SJSA1 (cell line): ENCODE data around the gene POU2AF1. TPM values are rescaled to one million over a fixed set of nuclear protein-coding genes. Genes with fewer than 3 reads are reported as not detected.

Experiments
- DNase-seq, 2 experiments: peaks; one replicate each; pipeline ENCODE4 v3.0.0-alpha.2; 2015 to 2020; ENCODE audit warnings: low spot score in 2 of 2, low read depth in 1 of 2
- H3K27ac ChIP-seq: fragments of 250-450 bp; sonication (Bioruptor Pico); 2 replicates; pipeline ENCODE4 v1.5.1; 2020; ENCODE audit warnings: mild to moderate bottlenecking, moderate library complexity
- H3K27me3 ChIP-seq: fragments of 250-450 bp; sonication (Bioruptor Pico); replicated peaks from 2 replicates; pipeline ENCODE4 v1.5.1; 2020; ENCODE audit warnings: mild to moderate bottlenecking, moderate library complexity
- H3K36me3 ChIP-seq: fragments of 250-450 bp; sonication (Bioruptor Pico); 2 replicates; pipeline ENCODE4 v1.5.1; 2020; ENCODE audit warnings: mild to moderate bottlenecking
- H3K4me1 ChIP-seq: fragments of 250-450 bp; sonication (Bioruptor Pico); replicated peaks from 2 replicates; pipeline ENCODE4 v1.6.1; 2021; ENCODE audit warnings: mild to moderate bottlenecking
- H3K4me3 ChIP-seq: fragments of 250-450 bp; sonication (Bioruptor Pico); 2 replicates; pipeline ENCODE4 v1.5.1; 2020; ENCODE audit warnings: mild to moderate bottlenecking
- H3K9me3 ChIP-seq: fragments of 250-450 bp; sonication (Bioruptor Pico); replicated peaks from 2 replicates; pipeline ENCODE4 v1.5.1; 2020; ENCODE audit warnings: mild to moderate bottlenecking
- total RNA-seq: library from RNA; depleted of rRNA; stranded (reverse); fragments of >200 nt; shearing (Covaris generic); gene quantifications from 2 replicates; pipeline ENCODE4 v1.2.3, GENCODE V29; 2014

POU2AF1 gene
- total RNA-seq, 1 experiment from 2014 or later, result not detected

DNA sequence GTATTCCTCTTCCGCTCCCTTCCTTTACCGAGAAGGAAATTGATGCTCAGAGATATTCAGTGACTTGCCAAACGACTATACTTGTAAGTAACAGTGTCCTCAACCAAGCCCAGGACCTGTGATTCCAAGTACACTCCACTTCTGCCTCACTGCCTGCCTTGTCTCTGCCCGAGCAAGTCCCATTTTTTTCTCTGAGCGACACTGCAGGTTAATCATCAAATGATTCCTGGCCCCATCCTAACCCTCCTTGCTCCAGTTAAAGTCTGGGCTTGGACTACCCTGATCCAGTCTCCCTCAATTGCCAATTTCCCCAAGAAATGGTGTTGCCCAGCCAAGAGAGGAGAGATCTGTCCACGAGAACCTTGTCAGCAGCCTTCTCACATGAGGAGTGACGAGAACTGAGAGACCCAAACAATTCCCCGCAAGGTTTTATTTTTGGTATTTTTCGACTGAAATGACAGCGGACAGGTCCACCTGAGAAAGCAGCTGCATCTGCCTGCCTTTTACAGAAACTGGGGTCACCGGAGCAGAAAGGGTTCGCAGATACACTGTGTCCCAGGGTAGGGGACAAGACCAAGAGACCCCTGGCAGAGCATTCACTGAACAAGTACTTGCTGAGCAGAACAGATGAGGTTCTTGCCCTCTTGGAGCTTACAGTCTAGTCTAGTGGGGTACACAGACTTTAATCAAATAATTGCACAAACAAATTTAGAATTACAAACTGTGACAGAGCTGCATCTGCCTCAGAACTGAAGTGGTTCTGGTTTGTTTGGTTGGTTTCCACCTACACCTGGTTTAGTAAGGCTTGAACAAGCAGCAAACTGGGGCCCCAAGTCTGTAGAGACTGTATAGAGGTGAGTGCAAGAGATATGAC, 11.4 kb downstream of the POU2AF1 start:
- no peak overlapping the region for H3K4me3 ChIP-seq
- no peaks in the 10 kb centered on the region for H3K27me3 ChIP-seq
- no peak for DNase-seq
- no peak overlapping the region for H3K27ac ChIP-seq
- H3K4me1 ChIP-seq, result no peaks in the 10 kb centered on the region
- no peaks in the 10 kb centered on the region for H3K36me3 ChIP-seq
- no peaks in the 10 kb centered on the region for H3K9me3 ChIP-seq

DNA sequence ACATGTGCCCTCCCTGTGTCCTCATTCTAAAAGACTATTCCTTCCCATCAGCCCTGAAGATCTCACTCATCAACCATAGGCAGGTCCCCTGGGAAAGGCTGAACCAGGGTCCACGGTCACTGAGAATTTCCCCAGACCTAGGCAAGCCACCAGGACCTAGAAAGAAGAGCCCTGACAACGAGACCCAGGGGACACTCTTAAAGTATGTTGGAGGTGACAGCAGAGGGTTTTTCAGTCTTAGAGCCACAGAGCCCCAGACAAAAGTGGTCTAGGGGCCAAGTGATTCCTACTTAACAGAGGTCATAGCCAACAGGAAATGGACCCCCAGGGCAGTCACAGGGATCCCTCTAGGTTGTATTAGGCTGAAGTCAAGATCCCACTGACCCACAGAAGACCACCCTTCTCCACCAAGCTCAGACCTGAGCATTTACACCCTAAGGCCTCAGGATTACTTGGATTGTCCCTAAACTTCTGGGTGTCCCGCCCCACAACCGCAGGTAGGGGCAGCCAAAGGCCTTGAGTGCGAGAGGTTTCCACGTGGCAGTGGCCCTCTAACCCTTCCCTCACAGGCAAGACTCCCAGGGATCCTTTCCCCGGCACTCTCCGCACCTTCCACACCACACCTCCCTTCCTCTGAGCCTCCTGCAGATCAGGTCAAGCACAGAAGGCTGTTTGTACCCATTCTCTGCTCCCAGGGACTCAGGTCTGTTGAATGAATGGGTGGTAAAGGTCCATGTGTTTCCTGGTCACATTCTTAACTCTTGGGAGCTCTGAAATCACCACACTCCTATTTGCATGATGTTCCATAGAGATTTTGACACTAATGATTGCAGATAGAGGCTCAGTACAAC, 12.3 kb downstream of the POU2AF1 start:
- Histone ChIP-seq H3K27me3 (no peaks in the 10 kb centered on the region), H3K4me1 (no peaks in the 10 kb centered on the region), H3K27ac (no peak overlapping the region), H3K4me3 (no peak overlapping the region), H3K36me3 (no peaks in the 10 kb centered on the region), H3K9me3 (no peaks in the 10 kb centered on the region)
- DNase-seq, result no peak

DNA sequence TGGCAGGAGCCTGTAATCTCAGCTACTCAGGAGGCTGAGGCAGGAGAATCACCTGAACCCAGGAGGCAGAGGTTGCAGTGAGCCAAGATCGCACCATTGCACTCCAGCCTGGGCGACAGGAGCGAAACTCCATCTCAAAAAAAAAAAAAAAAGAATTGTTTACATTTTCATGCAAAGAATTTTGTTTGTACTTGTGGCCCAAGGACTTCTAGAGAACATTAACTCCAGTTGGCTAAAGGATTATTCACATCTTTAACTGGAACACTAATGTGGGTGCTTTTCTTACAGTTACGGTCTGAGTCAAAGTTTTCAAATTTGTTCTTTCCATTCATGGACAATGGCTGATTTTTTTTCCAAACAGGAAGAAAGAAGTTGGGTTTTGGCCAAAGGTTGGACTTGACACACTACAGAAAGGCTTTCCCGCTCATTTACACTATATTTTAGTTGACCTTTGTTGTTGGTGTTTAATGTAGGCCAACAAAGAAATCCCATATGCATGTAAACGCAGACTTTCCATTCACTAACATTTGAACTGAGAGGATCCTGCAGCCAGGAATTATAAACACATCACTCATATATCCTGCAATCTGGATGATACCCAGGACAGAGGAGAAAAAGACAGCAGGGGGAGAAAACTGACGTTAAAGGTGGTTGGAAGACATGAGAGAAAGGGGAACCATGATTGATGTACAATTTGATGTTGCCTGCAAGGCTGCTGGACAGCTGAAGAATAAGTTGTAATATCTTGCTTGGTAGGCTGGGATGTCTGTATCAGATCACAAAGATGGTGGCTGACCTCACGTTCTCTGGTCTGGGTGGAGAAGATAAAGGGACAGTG, 13.1 kb downstream of the POU2AF1 start:
- Histone ChIP-seq H3K27ac (no peak overlapping the region), H3K36me3 (no peaks in the 10 kb centered on the region), H3K4me3 (no peak overlapping the region), H3K4me1 (no peaks in the 10 kb centered on the region), H3K27me3 (no peaks in the 10 kb centered on the region), H3K9me3 (no peaks in the 10 kb centered on the region)
- DNase-seq, result no peak

DNA sequence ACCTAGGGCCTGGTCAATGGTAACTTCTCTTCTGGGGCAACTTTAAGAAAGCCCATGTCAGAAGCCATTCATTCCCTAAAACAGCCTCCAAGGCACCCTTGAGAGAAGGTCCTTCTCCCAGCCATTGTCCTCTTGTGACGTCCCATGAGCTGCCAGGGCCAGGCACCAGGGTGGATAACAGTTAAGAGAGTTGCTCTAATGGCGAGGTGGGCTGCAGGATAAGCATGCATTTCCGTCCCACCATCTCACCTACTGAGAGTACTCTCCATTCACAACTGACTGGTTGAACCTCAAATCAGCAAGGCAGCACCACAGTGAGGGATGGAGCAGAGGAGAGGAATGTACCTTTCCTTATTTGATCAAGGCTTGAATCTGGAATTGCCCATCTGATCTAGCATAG, 14.6 kb downstream of the POU2AF1 start:
- Histone ChIP-seq H3K4me1 (no peaks in the 10 kb centered on the region), H3K4me3 (no peak overlapping the region), H3K27ac (no peak overlapping the region), H3K36me3 (no peaks in the 10 kb centered on the region), H3K27me3 (no peaks in the 10 kb centered on the region), H3K9me3 (no peaks in the 10 kb centered on the region)
- DNase-seq, result no peak

DNA sequence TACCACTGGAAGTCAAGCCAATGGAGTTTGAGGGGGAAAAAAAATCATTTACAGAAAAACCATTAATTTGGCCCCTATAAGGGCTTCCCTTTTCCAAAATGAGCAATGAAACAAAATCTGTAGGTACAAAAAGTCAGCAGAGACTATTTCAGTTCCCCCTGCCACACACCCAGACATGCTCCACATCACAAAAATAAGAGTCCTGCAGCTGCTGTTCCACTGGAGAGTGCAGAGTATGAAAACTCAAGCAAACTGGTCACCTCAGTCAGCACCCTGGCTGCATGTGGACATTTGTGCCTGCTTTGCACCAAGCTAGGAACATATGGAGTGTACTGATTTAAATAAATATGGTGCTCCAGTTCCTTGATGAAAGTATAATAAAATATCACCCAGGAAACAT, 15.1 kb downstream of the POU2AF1 start:
- Histone ChIP-seq H3K36me3 (no peaks in the 10 kb centered on the region), H3K9me3 (no peaks in the 10 kb centered on the region), H3K27ac (no peak overlapping the region), H3K27me3 (no peaks in the 10 kb centered on the region), H3K4me3 (no peak overlapping the region), H3K4me1 (no peaks in the 10 kb centered on the region)
- DNase-seq, result no peak

DNA sequence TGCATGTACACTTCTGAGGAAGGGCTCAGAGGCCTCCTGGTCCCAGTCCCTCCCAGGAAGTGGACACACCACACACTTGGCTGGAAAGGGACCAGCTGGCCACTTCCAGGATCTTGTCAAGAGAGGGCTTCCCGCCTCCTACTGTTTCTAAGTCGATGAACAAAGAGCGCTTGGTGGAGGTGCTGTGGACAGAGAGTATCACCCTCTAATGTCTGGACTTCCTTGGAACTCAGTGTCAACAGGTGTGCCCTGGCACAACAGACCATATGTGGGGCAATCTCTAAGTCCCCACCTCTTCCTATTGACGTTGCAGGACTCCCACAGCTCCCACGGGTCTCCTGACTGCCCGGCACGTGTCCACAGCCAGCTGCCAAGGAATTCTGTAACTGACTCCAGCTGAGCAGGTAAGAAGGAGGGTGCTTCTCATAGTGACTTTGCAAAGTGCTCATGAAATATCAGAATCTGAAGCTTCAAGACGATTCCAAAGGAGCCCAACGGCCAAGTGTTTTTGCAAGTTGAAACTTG, 16.1 kb downstream of the POU2AF1 start:
- Histone ChIP-seq H3K36me3 (no peaks in the 10 kb centered on the region), H3K9me3 (no peaks in the 10 kb centered on the region), H3K27ac (no peak overlapping the region), H3K4me1 (no peaks in the 10 kb centered on the region), H3K27me3 (no peaks in the 10 kb centered on the region), H3K4me3 (no peak overlapping the region)
- DNase-seq, result no peak

DNA sequence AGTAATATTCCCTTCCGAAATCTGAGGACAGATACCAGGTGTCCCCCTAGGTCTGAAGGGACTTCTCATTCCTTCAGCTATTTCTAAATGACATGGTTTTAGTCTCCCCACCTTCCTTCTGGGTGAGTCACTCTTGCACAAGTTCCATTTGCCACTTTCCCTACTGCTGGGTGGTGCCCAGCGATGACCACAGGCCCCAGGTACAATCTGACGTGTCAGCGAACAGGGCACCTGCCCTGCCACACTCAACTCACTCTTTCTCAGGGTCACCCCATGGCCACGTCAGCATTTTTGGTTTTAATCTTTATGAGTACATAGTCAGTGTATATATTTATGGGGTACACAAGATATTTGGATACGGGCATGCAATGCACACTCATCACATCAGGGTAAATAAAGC, 17.2 kb downstream of the POU2AF1 start:
- Histone ChIP-seq H3K27me3 (no peaks in the 10 kb centered on the region), H3K27ac (no peak overlapping the region), H3K4me3 (no peak overlapping the region), H3K9me3 (no peaks in the 10 kb centered on the region), H3K4me1 (no peaks in the 10 kb centered on the region), H3K36me3 (no peaks in the 10 kb centered on the region)
- no peak for DNase-seq

DNA sequence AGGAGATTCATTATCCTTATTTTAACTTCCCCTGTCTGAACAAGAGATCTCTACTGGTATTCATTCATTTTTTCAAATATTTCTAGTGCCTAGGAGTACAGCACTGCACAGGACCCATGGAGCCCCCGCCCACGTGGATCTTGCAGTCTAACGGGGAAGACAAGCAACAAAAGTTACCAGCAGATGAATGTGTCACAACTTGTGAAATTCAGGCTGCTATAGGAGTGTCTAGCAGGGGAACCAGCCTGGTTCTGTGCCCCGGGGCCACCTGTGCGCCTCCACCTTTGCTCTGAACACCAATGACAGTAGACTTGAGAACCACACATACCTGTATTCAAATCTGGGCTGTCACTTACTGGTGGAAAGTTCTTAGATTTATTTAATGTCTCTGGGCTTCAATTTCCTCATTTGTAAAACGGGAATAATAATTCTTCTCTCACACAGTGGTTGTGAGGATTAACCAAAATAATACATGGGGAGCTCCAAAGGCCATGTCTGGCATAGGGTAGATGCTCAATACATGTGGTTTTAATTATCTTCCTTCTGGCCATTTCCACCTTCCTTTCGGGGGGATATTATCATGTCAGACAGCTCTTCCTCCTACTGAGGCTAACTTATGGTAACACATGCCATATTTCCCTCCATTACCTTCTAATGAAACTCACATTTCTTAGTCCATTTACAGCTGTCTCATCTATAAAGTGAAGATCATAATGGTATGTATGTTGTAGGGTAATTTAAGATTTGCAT, 17.8 kb downstream of the POU2AF1 start:
- no peak overlapping the region for H3K4me3 ChIP-seq
- no peak for DNase-seq
- H3K27ac ChIP-seq, result no peak overlapping the region
- H3K27me3 ChIP-seq, result no peaks in the 10 kb centered on the region
- H3K4me1 ChIP-seq, result no peaks in the 10 kb centered on the region
- H3K36me3 ChIP-seq, result no peaks in the 10 kb centered on the region
- H3K9me3 ChIP-seq, result no peaks in the 10 kb centered on the region

DNA sequence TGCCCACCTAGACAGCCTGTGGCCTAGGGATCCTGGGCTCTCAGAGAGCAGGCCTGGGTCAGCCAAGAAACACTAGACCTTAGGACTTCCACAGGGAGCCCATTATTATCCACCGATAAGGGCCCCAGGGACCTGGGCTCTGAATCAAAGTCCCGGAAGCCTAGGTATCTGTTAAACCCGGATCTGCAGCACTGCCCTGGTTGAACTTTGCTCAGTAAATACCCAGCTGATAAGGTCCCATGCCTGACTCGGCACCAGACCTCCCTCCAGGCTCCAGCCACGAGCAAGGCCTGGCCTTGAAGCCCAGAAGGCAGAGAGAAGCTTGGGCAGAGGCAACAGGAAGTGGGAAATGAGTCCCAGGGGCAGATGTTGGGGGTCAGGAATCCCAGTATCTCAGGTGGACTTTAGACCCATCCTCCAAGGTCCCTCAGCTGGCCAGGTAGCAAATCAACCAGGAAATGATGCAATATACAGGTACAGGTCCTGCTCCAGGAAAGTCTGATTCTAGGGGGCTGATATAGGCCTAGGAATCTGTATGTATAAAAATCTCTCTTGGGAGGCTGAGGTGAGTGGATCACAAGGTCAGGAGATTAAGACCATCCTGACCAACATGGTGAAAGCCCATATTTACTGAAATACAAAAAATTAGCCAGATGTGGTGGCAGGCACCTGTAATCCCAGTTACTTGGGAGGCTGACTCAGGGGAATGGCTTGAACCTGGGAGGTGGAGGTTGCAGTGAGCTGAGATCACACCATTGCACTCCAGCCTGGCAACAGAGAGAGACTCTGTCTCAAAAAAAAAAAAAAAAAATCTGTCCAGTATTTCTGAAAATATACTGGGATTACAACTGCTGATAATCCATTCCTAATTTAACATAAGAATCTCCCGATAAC, 18.7 kb downstream of the POU2AF1 start:
- Histone ChIP-seq H3K27ac (no peak overlapping the region), H3K4me1 (no peaks in the 10 kb centered on the region), H3K4me3 (no peak overlapping the region), H3K36me3 (no peaks in the 10 kb centered on the region), H3K27me3 (no peaks in the 10 kb centered on the region), H3K9me3 (no peaks in the 10 kb centered on the region)
- DNase-seq, result no peak

DNA sequence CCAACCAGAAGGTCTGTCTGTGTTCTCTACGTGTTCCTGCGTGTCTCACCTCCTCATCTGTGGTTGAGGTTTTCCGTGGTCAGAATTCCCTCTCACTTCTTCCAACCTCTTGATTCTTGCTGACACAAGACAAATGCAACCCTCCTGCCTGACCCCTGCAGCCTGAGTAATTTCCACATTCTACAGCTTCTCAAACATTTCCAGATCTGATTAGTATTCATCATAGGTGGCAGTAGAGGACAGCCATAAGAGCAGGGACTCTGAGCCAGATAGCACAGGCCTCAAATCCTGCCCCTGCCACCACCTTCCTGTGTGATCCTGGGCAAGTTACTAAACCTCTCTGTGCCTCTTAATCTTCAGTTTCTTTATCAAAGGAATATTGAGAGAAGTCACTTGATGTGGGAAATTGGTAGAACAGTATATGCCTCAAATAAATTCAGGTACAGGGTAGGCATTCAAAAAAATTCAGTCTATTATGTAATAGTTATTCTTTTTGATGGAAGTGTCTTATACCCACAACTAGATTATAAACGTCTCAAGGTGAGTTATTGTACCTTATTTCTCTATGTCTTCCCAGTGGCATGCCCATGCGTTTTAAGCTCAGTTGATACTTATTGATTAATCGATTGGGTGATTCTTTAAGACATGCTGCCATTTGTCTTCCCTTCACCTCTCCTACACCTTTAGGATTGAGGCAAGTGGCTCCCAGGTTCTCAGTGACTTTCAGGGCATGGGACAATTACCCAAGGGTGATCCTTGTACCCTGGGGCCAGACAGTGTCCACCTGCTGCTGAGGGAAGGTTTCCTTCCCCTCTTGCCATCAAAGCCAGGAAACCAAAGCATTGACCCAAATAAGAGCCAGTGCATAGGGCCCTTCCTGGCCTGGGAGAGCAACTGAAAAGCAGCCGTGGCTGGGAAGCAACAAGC, 19.6 kb downstream of the POU2AF1 start:
- no peaks in the 10 kb centered on the region for H3K9me3 ChIP-seq
- H3K36me3 ChIP-seq, result no peaks in the 10 kb centered on the region
- no peak overlapping the region for H3K4me3 ChIP-seq
- no peak overlapping the region for H3K27ac ChIP-seq
- no peaks in the 10 kb centered on the region for H3K4me1 ChIP-seq
- DNase-seq, result no peak
- H3K27me3 ChIP-seq, result no peaks in the 10 kb centered on the region

DNA sequence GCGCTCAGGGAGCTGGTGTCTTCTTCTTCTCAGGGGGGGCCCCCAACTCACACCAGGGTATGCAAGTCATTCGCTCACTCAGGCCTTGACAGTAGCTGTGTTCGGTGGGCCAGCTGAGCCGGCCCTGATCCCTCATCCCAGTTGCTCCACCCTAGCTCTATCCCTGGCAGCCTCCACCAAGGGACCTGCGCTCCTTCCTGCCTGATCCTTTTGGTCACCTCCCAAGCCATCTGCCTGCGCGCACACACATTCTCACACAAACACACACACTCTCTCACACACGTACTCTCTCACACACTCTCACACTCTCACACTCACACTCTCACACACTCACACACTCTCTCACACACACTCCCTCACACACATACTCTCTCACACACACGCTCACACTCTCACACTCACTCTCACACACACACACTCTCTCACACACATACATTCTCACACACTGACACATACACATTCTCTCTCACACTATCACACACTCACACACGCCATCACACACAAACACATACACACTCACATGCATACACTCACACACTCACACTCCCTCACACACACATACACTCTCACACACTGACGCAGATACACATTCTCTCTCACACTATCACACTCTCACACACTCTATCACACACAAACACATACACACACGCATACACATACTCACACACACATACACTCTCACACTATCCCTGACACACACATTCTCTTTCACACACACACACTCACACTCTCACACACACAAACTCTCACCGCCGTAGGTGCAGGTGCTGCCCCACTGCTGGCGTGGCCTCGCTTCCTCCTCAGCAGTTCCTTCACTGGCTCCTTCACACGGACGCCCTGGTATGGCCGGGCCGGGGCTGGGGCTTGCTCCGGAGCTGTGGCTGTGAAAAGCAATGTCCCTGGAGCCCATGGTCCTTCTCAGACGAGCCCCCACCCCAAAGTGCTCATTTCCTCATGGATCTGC, 20.8 kb downstream of the POU2AF1 start:
- Histone ChIP-seq H3K27me3 (no peaks in the 10 kb centered on the region), H3K9me3 (no peaks in the 10 kb centered on the region), H3K4me3 (no peak overlapping the region), H3K4me1 (no peaks in the 10 kb centered on the region), H3K27ac (no peak overlapping the region), H3K36me3 (no peaks in the 10 kb centered on the region)
- no peak for DNase-seq
